Breast epithelium (tissue), 3 donors: ENCODE data around the gene CAMK2N2.

Experiments
- CTCF ChIP-seq, 3 donors: fragments of 450-650 bp; IDR thresholded peaks; one replicate each; pipeline ENCODE4 v1.5.1; 2016 to 2017; ENCODE audit warnings: antibody characterized with exemption in 3 of 3, mild to moderate bottlenecking in 3 of 3, moderate library complexity in 3 of 3
- POLR2A ChIP-seq: fragments of 450-650 bp; IDR thresholded peaks from one replicate; pipeline ENCODE4 v1.6.1; 2016; ENCODE audit warnings: antibody characterized with exemption, mild to moderate bottlenecking, moderate library complexity
- POLR2AphosphoS5 ChIP-seq, 3 donors: sonication (generic); formaldehyde crosslinking; IDR thresholded peaks; one replicate each; pipeline ENCODE4 v1.6.1; 2017; ENCODE audit warnings: antibody characterized with exemption in 3 of 3

- no peak for TF ChIP-seq CTCF (IDR thresholded peaks at IDR 0.05)
- no peak for TF ChIP-seq POLR2A
- no peak for TF ChIP-seq POLR2AphosphoS5 (IDR thresholded peaks at IDR 0.05)
Observed at GRCh38 chr3:184211297-184211696, 50.1 kb downstream of the CAMK2N2 start.
